ENCODE results near the gene GGN.

DNA sequence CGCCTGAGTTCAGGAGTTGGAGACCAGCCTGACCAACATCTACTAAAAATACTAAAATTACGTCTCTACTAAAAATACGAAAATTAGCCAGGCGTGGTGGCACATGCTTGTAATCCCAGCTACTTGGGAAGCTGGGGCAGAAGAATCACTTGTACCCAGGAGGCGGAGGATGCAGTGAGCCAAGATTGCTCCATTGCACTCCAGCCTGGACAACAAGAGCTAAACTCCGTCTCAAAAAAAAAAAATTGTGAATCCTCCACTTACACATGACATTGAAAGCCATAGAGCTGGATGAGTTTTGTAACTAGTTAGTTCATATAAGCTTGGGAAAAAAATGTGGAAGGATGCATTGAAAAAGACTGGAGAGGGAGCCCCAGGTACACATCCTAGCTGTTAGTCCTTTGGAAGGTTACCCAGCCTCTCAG lies 13.9 kb downstream of the GGN start:
- no peak for TF ChIP-seq POLR2A (IDR thresholded peaks at IDR 0.05; ENCODE audit: low read depth, low read length)
- no peak for TF ChIP-seq TAF1 (IDR thresholded peaks at IDR 0.05; ENCODE audit: low read depth, low read length)
- TF ChIP-seq POLR2AphosphoS5 (IDR thresholded peaks at IDR 0.05; ENCODE audit: low read depth, low read length) = no peak
- TF ChIP-seq PAX5 (IDR thresholded peaks at IDR 0.05; ENCODE audit: insufficient read depth, low read length, severe bottlenecking) = no peak
- TF ChIP-seq SPI1 (IDR thresholded peaks at IDR 0.05; ENCODE audit: low read depth, low read length) = no peak
- no peak for TF ChIP-seq POU2F2 (IDR thresholded peaks at IDR 0.05; ENCODE audit: low read depth, low read length)
